K562 (cell line): Measurements from ENCODE around the gene PTP4A1. TPM values are rescaled to one million over a fixed set of nuclear protein-coding genes. Genes with fewer than 3 reads are reported as not detected.
A peak's percentile ranks its signal among the peaks of the same experiment; 100 is the strongest.

ENCODE experiments used
- CHCHD3 ChIP-seq: fragments of 250-450 bp; sonication (Bioruptor Pico); IDR thresholded peaks from 2 replicates; pipeline ENCODE4 v2.1.2; 2022; ENCODE audit warnings: mild to moderate bottlenecking
- CTBP1 ChIP-seq: fragments of 450-650 bp; IDR thresholded peaks from 2 replicates; pipeline ENCODE4 v1.6.1; 2016; ENCODE audit warnings: borderline replicate concordance
- ETV1 ChIP-seq: fragments of 450-650 bp; conservative IDR thresholded peaks from 2 replicates; pipeline ENCODE4 v1.6.1; 2016; ENCODE audit warnings: missing genetic modification characterization, control low read depth, low read depth, missing compliant biosample characterization
- FIP1L1 ChIP-seq: fragments of 200-400 bp; formaldehyde crosslinking; IDR thresholded peaks from 2 replicates; pipeline ENCODE4 v1.6.1; 2018; ENCODE audit warnings: mild to moderate bottlenecking, low read depth, low read length; ENCODE audit not compliant: poor library complexity, severe bottlenecking
- JUNB ChIP-seq: fragments of 450-650 bp; formaldehyde crosslinking; conservative IDR thresholded peaks from 2 replicates; pipeline ENCODE4 v1.4.0; 2020; ENCODE audit warnings: mild to moderate bottlenecking
- MECOM ChIP-seq: fragments of 250-450 bp; sonication (Bioruptor Pico); IDR thresholded peaks from 2 replicates; pipeline ENCODE4 v1.8.0; 2022; ENCODE audit warnings: inconsistent platforms
- PATZ1 ChIP-seq: fragments of 250-450 bp; sonication (Bioruptor Pico); IDR thresholded peaks from 2 replicates; pipeline ENCODE4 v1.5.0; 2020; ENCODE audit warnings: mild to moderate bottlenecking, borderline replicate concordance
- POLR2AphosphoS2 ChIP-seq: IDR thresholded peaks from 2 replicates; pipeline ENCODE4 v1.6.1; 2012; ENCODE audit warnings: low read length, improper control_type of control experiment
- RAD51 ChIP-seq: fragments of 450-650 bp; IDR thresholded peaks from 2 replicates; pipeline ENCODE4 v1.7.1; 2016; ENCODE audit warnings: low read depth, mild to moderate bottlenecking, borderline replicate concordance
- RB1 ChIP-seq: fragments of 450-650 bp; IDR thresholded peaks from 2 replicates; pipeline ENCODE4 v1.6.1; 2017; ENCODE audit warnings: low read depth, mild to moderate bottlenecking
- SMAD4 ChIP-seq: fragments of 250-450 bp; sonication (Bioruptor Pico); conservative IDR thresholded peaks from 2 replicates; pipeline ENCODE4 v1.8.0; 2021; ENCODE audit warnings: inconsistent platforms, mild to moderate bottlenecking, moderate library complexity
- SMARCC2 ChIP-seq: fragments of 450-650 bp; IDR thresholded peaks from 2 replicates; pipeline ENCODE4 v1.6.1; 2017; ENCODE audit warnings: antibody characterized with exemption, moderate library complexity, mild to moderate bottlenecking, low read depth
- SNAPC5 ChIP-seq: fragments of 250-450 bp; sonication (Bioruptor Pico); IDR thresholded peaks from 2 replicates; pipeline ENCODE4 v1.8.0; 2021; ENCODE audit warnings: moderate library complexity, mild to moderate bottlenecking, inconsistent platforms
- SRSF9 ChIP-seq: fragments of 200-400 bp; formaldehyde crosslinking; IDR thresholded peaks from 2 replicates; pipeline ENCODE4 v1.6.1; 2017; ENCODE audit warnings: low read depth, low read length, borderline replicate concordance
- TCF7L2 ChIP-seq: fragments of 150-350 bp; IDR thresholded peaks from 2 replicates; pipeline ENCODE4 v1.6.1; 2016; ENCODE audit warnings: low read depth, mild to moderate bottlenecking, low read length, moderate library complexity
- THRB ChIP-seq: fragments of 450-650 bp; formaldehyde crosslinking; conservative IDR thresholded peaks from 2 replicates; pipeline ENCODE4 v1.4.0; 2022; ENCODE audit warnings: mild to moderate bottlenecking, missing genetic modification characterization
- ZNF133 ChIP-seq: fragments of 250-450 bp; sonication (Bioruptor Pico); IDR thresholded peaks from 2 replicates; pipeline ENCODE4 v1.4.0; 2020; ENCODE audit warnings: mild to moderate bottlenecking
- ZNF140 ChIP-seq: fragments of 250-450 bp; sonication (Bioruptor Pico); IDR thresholded peaks from 2 replicates; pipeline ENCODE4 v1.8.0; 2021; ENCODE audit warnings: moderate library complexity, mild to moderate bottlenecking, inconsistent platforms
- ZNF175 ChIP-seq: fragments of 200-800 bp; sonication (Bioruptor generic); IDR thresholded peaks from 2 replicates; pipeline ENCODE4 v1.6.1; 2016; ENCODE audit warnings: low read depth, mild to moderate bottlenecking, missing genetic modification characterization, missing compliant biosample characterization
- ZNF79 ChIP-seq: fragments of 250-450 bp; sonication (Bioruptor Pico); IDR thresholded peaks from 2 replicates; pipeline ENCODE4 v1.4.0; 2020; ENCODE audit warnings: low read depth, mild to moderate bottlenecking, moderate library complexity
- polyA plus RNA-seq, 8 experiments: library from polyadenylated mRNA; depleted of rRNA in 4 of 8; stranded (reverse) in 5 of 8; unstranded in 3 of 8; fragments of >200 nt; fragmentation: Nextera tagmentation in 2 of 8; fragmentation: Illumina TruSeq in 1 of 8; extraction: Ambion mirVana in 2 of 8; extraction: Trizol in 1 of 8; gene quantifications; 2 replicates each; pipeline versions ENCODE4 v1.2.1 to v1.2.3, GENCODE V29; 2011 to 2014; ENCODE audit warnings: inconsistent platforms in 1 of 8, missing spikeins in 1 of 8
- total RNA-seq, 7 experiments: library from RNA; depleted of rRNA in 6 of 7; stranded (reverse); fragments of >200 nt in 6 of 7; fragmentation: Illumina TruSeq in 2 of 7; extraction: Trizol in 2 of 7; gene quantifications; 2 replicates each; pipeline versions ENCODE4 v1.2.1 to v1.2.3, GENCODE V29; 2011 to 2021; ENCODE audit warnings: low replicate concordance in 1 of 7
- TF ChIP-seq, protein P1 (sequence below): fragments of 250-450 bp; sonication (Bioruptor Pico); IDR thresholded peaks from 2 replicates; pipeline ENCODE4 v1.5.0; 2021; ENCODE audit warnings: mild to moderate bottlenecking, borderline replicate concordance
- TF ChIP-seq, protein P2 (sequence below): fragments of 250-450 bp; sonication (Bioruptor Pico); IDR thresholded peaks from 2 replicates; pipeline ENCODE4 v1.9.0; 2021; ENCODE audit warnings: mild to moderate bottlenecking

The PTP4A1 gene
- total and polyA plus RNA-seq, 9 of the 15 experiments (the other 6 are each of a cell fraction or from before 2014, with no cell fraction given), result 3.7 to 67.5 (median 13.1) TPM

- TF ChIP-seq PATZ1 (CRISPR knock-in tag), result no peak
- TF ChIP-seq ETV1 (tag), result peak; percentile 41
- no peak for TF ChIP-seq SNAPC5 (CRISPR knock-in tag)
- TF ChIP-seq SMARCC2, result no peak
- TF ChIP-seq RB1, result peak; percentile 33
- peak; percentile 69 for TF ChIP-seq FIP1L1
- TF ChIP-seq ZNF140 (CRISPR knock-in tag), result no peak
- no peak for TF ChIP-seq ZNF175 (CRISPR knock-in tag)
- no peak for TF ChIP-seq ZNF133 (CRISPR knock-in tag)
- no peak for TF ChIP-seq TCF7L2
- TF ChIP-seq CTBP1, result peak; percentile 66; the same call in 1 of the 2 replicates
- TF ChIP-seq JUNB (CRISPR knock-in tag), result no peak
- TF ChIP-seq SMAD4 (CRISPR knock-in tag), result peak; percentile 69; the same call in 1 of the 2 replicates
- no peak for TF ChIP-seq MECOM
- TF ChIP-seq POLR2AphosphoS2, result no peak
- no peak for TF ChIP-seq SRSF9
- TF ChIP-seq CHCHD3 (CRISPR knock-in tag), result no peak
- TF ChIP-seq, protein P1, sequence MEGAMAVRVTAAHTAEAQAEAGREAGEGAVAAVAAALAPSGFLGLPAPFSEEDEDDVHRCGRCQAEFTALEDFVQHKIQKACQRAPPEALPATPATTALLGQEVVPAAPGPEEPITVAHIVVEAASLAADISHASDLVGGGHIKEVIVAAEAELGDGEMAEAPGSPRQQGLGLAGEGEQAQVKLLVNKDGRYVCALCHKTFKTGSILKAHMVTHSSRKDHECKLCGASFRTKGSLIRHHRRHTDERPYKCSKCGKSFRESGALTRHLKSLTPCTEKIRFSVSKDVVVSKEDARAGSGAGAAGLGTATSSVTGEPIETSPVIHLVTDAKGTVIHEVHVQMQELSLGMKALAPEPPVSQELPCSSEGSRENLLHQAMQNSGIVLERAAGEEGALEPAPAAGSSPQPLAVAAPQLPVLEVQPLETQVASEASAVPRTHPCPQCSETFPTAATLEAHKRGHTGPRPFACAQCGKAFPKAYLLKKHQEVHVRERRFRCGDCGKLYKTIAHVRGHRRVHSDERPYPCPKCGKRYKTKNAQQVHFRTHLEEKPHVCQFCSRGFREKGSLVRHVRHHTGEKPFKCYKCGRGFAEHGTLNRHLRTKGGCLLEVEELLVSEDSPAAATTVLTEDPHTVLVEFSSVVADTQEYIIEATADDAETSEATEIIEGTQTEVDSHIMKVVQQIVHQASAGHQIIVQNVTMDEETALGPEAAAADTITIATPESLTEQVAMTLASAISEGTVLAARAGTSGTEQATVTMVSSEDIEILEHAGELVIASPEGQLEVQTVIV, result no peak
- no peak for TF ChIP-seq THRB (CRISPR knock-in tag)
- TF ChIP-seq, protein P2, sequence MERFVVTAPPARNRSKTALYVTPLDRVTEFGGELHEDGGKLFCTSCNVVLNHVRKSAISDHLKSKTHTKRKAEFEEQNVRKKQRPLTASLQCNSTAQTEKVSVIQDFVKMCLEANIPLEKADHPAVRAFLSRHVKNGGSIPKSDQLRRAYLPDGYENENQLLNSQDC (CRISPR knock-in tag), result no peak
- peak; percentile 14; the same call in 1 of the 2 replicates for TF ChIP-seq RAD51
- no peak for TF ChIP-seq ZNF79 (CRISPR knock-in tag)
Measured at GRCh38 chr6:63573076-63573898, 1.0 kb downstream of the PTP4A1 start (continued).
